ENCODE measurements around the gene HOXB1.

Gene HOXB1

GRCh38 chr17:48567209-48567608, 36.4 kb upstream of the HOXB1 start:
- DNase-seq: no peak

GRCh38 chr17:48566717-48567116, 35.9 kb upstream of the HOXB1 start:
- no peak for DNase-seq

- DNase-seq: no peak
Observed at GRCh38 chr17:48565925-48566710, 35.3 kb upstream of the HOXB1 start.

- DNase-seq: peak; percentile 70
Observed at GRCh38 chr17:48565022-48565554, 34.3 kb upstream of the HOXB1 start.

- no peak for DNase-seq
Observed at GRCh38 chr17:48564188-48565021, 33.6 kb upstream of the HOXB1 start.

- no peak for DNase-seq
Observed at GRCh38 chr17:48563867-48564187, 33.0 kb upstream of the HOXB1 start.

GRCh38 chr17:48563385-48563838, 32.6 kb upstream of the HOXB1 start:
- no peak for DNase-seq

- no peak for DNase-seq
Observed at GRCh38 chr17:48562934-48563333, 32.1 kb upstream of the HOXB1 start.

GRCh38 chr17:48561884-48562810, 31.3 kb upstream of the HOXB1 start:
- DNase-seq: peak; percentile 87

- DNase-seq: no peak
Observed at GRCh38 chr17:48559840-48560817, 29.3 kb upstream of the HOXB1 start.

GRCh38 chr17:48559122-48559839, 28.5 kb upstream of the HOXB1 start:
- DNase-seq: no peak

GRCh38 chr17:48558831-48559121, 28.0 kb upstream of the HOXB1 start:
- DNase-seq: no peak

- no peak for DNase-seq
Observed at GRCh38 chr17:48558057-48558830, 27.4 kb upstream of the HOXB1 start.

- DNase-seq: peak; percentile 48
Observed at GRCh38 chr17:48556576-48557401, 26.0 kb upstream of the HOXB1 start.

- no peak for DNase-seq
Observed at GRCh38 chr17:48556229-48556575, 25.4 kb upstream of the HOXB1 start.

GRCh38 chr17:48555258-48556228, 24.7 kb upstream of the HOXB1 start:
- peak; percentile 97 for DNase-seq

GRCh38 chr17:48554412-48555257, 23.8 kb upstream of the HOXB1 start:
- DNase-seq: peak; percentile 35
